ENCODE measurements around the gene ZBED4.

ZBED4 gene

GRCh38 chr22:49880281-49880680 lies 26.6 kb downstream of the ZBED4 start:
- DNase-seq (ENCODE audit: low spot score), result no peak

GRCh38 chr22:49881856-49882255 lies 28.2 kb downstream of the ZBED4 start:
- no peak for DNase-seq (ENCODE audit: low spot score)

GRCh38 chr22:49882519-49883293 lies 29.1 kb downstream of the ZBED4 start:
- no peak for DNase-seq (ENCODE audit: low spot score)

- DNase-seq (ENCODE audit: low spot score), result no peak
Observed at GRCh38 chr22:49883294-49883640, 29.6 kb downstream of the ZBED4 start.

- DNase-seq (ENCODE audit: low spot score), result no peak
Observed at GRCh38 chr22:49884075-49884474, 30.4 kb downstream of the ZBED4 start.

- no peak for DNase-seq (ENCODE audit: low spot score)
Observed at GRCh38 chr22:49884503-49885260, 31.0 kb downstream of the ZBED4 start.

- DNase-seq (ENCODE audit: low spot score), result no peak
Observed at GRCh38 chr22:49885281-49885680, 31.6 kb downstream of the ZBED4 start.

GRCh38 chr22:49885881-49886280 lies 32.2 kb downstream of the ZBED4 start:
- no peak for DNase-seq (ENCODE audit: low spot score)

GRCh38 chr22:49886346-49887063 lies 32.9 kb downstream of the ZBED4 start:
- no peak for DNase-seq (ENCODE audit: low spot score)

- no peak for DNase-seq (ENCODE audit: low spot score)
Observed at GRCh38 chr22:49887064-49887451, 33.4 kb downstream of the ZBED4 start.

- no peak for DNase-seq (ENCODE audit: low spot score)
Observed at GRCh38 chr22:49887702-49888101, 34.1 kb downstream of the ZBED4 start.

- no peak for DNase-seq (ENCODE audit: low spot score)
Observed at GRCh38 chr22:49889071-49889470, 35.4 kb downstream of the ZBED4 start.

GRCh38 chr22:49892226-49892899 lies 38.7 kb downstream of the ZBED4 start:
- no peak for DNase-seq (ENCODE audit: low spot score)

GRCh38 chr22:49893025-49893424 lies 39.4 kb downstream of the ZBED4 start:
- DNase-seq (ENCODE audit: low spot score), result no peak

GRCh38 chr22:49894322-49895054 lies 40.8 kb downstream of the ZBED4 start:
- DNase-seq (ENCODE audit: low spot score), result no peak

- no peak for DNase-seq (ENCODE audit: low spot score)
Observed at GRCh38 chr22:49896201-49896600, 42.6 kb downstream of the ZBED4 start.

- DNase-seq (ENCODE audit: low spot score), result no peak
Observed at GRCh38 chr22:49897015-49897684, 43.5 kb downstream of the ZBED4 start.

GRCh38 chr22:49899530-49899929 lies 45.9 kb downstream of the ZBED4 start:
- no peak for DNase-seq (ENCODE audit: low spot score)

GRCh38 chr22:49900441-49901230 lies 47.0 kb downstream of the ZBED4 start:
- no peak for DNase-seq (ENCODE audit: low spot score)

GRCh38 chr22:49901457-49901856 lies 47.8 kb downstream of the ZBED4 start:
- no peak for DNase-seq (ENCODE audit: low spot score)

Data from hepatic stellate cell (primary cell).